Measurements from ENCODE around the gene LGALS3BP. TPM values are rescaled to one million over a fixed set of nuclear protein-coding genes. Genes with fewer than 3 reads are reported as not detected.

LGALS3BP gene
- total and polyA plus RNA-seq, 4 donors, result 70.7 to 174 (median 133) TPM

DNA sequence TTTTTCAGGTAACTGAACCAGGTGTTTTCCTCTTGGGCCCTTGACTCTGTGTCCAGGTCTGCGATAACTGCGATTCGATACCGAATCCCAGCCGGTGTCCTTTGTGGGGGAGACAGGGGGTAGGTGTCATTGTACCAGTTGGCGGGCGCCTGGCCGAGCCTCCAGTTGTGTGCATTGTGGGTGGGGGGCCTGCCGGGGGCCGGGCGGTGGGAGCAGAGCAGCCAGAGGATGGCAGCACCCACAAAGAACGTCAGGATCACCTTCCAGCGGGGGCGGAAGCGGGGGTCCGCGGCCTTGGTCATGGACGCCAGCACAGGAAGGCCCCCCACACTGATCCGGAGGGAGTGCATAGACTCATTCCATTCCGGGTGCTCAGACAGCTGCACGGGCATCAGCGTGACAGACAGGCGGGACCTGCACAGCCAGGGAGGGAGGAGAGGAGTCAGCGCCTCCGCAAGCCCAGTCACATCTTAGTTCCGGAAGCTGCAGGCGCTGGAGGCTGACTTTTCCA is 17.6 kb upstream of the LGALS3BP start:
- no peaks in the 10 kb centered on the region for H3K9me3 ChIP-seq (ENCODE audit: control insufficient read depth, low read length)
- peaks cover 0 to 3% of the 10 kb centered on the region in 2 donors for H3K4me1 ChIP-seq (ENCODE audit: control insufficient read depth in 1 of 2, insufficient read depth in 2 of 2, low read length in 2 of 2)
- H3K36me3 ChIP-seq (ENCODE audit: control insufficient read depth in 1 of 2, insufficient read depth in 2 of 2, low read length in 1 of 2), result peaks cover 0 to 2% of the 10 kb centered on the region in 2 donors
- H3K4me3 ChIP-seq (ENCODE audit: low read length in 2 of 2), result no peak overlapping the region
- intact Hi-C loops (cut with DNase I), result no loop called here
- no peaks in the 10 kb centered on the region for H3K27me3 ChIP-seq (ENCODE audit: control insufficient read depth in 1 of 2, insufficient read depth in 2 of 2, low read length in 1 of 2)
- DNase-seq (peak; percentile 44 to 76), ATAC-seq (ENCODE audit: low FRiP score) (no peak)
- WGBS, 2 donors, result 95 to 96% methylated on average over 26 to 27 of the region's 27 CpGs
- H3K27ac ChIP-seq (ENCODE audit: low read depth in 1 of 2, low read length in 2 of 2), result no peak overlapping the region

DNA sequence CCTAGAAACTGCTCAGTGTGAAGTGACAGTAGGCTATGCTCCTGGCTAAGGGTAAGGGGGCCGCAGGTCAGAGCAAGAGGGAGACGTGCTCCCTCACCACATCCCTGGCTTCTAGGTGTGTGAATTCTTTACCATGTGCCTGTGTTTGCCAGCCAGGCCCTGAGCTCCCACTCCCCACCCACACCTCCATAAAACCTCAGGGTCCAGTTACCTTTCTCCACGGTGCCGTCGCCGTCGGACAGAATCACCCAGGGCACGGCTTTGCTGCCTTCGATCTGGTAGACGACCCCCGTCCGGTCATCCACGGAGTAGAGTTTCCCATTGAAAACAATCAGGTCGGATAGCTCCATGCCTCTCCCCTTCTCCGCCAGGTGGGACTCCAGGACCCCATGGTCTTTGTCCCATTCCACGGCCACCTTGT is 17.1 kb upstream of the LGALS3BP start:
- H3K27me3 ChIP-seq (ENCODE audit: control insufficient read depth in 1 of 2, insufficient read depth in 2 of 2, low read length in 1 of 2), result no peaks in the 10 kb centered on the region
- peaks cover 0 to 3% of the 10 kb centered on the region in 2 donors for H3K4me1 ChIP-seq (ENCODE audit: control insufficient read depth in 1 of 2, insufficient read depth in 2 of 2, low read length in 2 of 2)
- peak in 1 of 2 donors; percentile 76 for DNase-seq
- H3K36me3 ChIP-seq (ENCODE audit: control insufficient read depth in 1 of 2, insufficient read depth in 2 of 2, low read length in 1 of 2), result peaks cover 0 to 2% of the 10 kb centered on the region in 2 donors
- no peak overlapping the region for H3K27ac ChIP-seq (ENCODE audit: low read depth in 1 of 2, low read length in 2 of 2)
- H3K9me3 ChIP-seq (ENCODE audit: control insufficient read depth, low read length), result no peaks in the 10 kb centered on the region
- 91 to 92% methylated on average over 16 of the region's 16 CpGs for WGBS, 2 donors
- no peak for ATAC-seq (ENCODE audit: low FRiP score)
- H3K4me3 ChIP-seq (ENCODE audit: low read length in 2 of 2), result no peak overlapping the region
- intact Hi-C loops (cut with DNase I), result no loop called here

DNA sequence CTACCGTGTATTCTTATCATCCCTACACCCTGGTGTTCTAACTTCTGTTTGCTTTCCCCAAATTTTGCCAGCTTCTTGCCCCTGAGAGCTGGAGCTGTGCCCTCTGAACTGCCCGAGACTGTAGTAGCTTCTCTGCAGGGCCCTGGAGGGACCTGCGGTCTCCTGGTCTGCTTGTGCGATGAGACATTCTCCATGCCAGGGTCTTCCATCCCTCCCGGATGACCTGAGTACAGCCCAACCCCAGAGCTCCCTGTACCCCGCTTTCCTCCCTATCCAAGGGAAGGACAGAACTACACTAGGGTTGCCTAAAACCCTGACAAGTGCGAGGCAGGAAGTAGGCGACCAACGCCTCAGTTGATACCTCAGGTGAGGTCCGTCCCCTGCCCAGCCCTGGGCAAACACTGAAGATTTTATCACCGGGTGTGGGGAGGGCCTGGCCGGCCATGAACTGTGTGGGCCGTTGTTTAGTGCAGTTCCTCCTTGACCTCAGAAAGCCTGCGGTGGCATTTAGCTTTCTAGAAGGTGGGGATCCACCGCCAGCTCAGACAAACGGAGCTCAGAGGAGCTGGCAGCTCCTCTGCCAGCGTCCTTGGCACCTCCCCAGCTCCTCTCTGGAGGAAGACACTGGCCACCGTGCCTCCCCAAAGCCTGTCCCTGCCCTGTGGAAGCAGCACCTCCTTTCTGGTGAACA is 16.2 kb upstream of the LGALS3BP start:
- peaks cover 0 to 2% of the 10 kb centered on the region in 2 donors for H3K36me3 ChIP-seq (ENCODE audit: control insufficient read depth in 1 of 2, insufficient read depth in 2 of 2, low read length in 1 of 2)
- H3K9me3 ChIP-seq (ENCODE audit: control insufficient read depth, low read length), result no peaks in the 10 kb centered on the region
- no peaks in the 10 kb centered on the region for H3K27me3 ChIP-seq (ENCODE audit: control insufficient read depth in 1 of 2, insufficient read depth in 2 of 2, low read length in 1 of 2)
- peak; percentile 40 to 69 for DNase-seq
- 60 to 62% methylated on average over 18 of the region's 18 CpGs for WGBS, 2 donors
- ATAC-seq (ENCODE audit: low FRiP score), result no peak
- intact Hi-C loops (cut with DNase I), result no loop called here
- no peak overlapping the region for H3K4me3 ChIP-seq (ENCODE audit: low read length in 2 of 2)
- no peak overlapping the region for H3K27ac ChIP-seq (ENCODE audit: low read depth in 1 of 2, low read length in 2 of 2)
- peaks cover 0 to 3% of the 10 kb centered on the region in 2 donors for H3K4me1 ChIP-seq (ENCODE audit: control insufficient read depth in 1 of 2, insufficient read depth in 2 of 2, low read length in 2 of 2)

DNA sequence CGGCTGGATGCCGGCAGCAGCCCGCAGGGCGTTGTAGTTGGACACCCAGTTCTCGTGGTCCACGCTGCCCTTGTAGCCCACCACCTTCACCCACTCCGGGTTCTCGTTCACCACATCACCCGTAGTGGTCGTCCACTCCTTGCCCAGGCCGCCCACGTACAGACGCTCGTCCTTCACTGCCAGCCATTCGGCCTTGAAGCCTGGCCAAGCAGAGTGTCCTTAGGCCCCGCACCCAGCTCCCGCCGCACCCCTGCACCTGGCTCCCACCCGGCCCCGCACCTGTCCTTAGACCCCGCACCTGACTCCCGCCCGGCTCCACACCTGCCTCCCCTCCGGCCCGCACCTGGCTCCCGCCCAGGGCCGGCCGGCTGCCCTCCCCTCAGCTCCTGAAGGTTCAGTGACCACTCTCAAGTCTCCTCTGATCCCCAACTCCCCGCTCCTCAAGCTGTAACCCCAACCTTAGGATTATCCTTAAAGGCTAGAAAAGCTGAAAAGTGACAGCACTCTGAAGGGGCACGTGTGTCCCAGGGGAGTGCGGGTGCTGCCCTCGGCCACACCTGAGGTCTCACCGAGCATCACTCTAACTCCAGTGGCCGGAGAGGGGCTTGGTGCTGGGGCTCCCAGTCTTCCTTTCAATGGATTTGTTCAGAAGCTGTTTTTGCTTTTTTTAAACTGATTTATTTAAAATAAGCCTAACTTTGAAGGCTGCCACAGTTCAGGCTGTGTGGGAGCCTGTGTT is 15.5 kb upstream of the LGALS3BP start:
- Histone ChIP-seq H3K9me3 (ENCODE audit: control insufficient read depth, low read length) (no peaks in the 10 kb centered on the region), H3K4me3 (ENCODE audit: low read length in 2 of 2) (no peak overlapping the region), H3K27ac (ENCODE audit: low read depth in 1 of 2, low read length in 2 of 2) (no peak overlapping the region), H3K4me1 (ENCODE audit: control insufficient read depth in 1 of 2, insufficient read depth in 2 of 2, low read length in 2 of 2) (peaks cover 0 to 3% of the 10 kb centered on the region in 2 donors), H3K27me3 (ENCODE audit: control insufficient read depth in 1 of 2, insufficient read depth in 2 of 2, low read length in 1 of 2) (no peaks in the 10 kb centered on the region), H3K36me3 (ENCODE audit: control insufficient read depth in 1 of 2, insufficient read depth in 2 of 2, low read length in 1 of 2) (peaks cover 0 to 2% of the 10 kb centered on the region in 2 donors)
- DNase-seq, result peak; percentile 43 to 75
- WGBS, 2 donors, result 93 to 96% methylated on average over 34 of the region's 34 CpGs
- ATAC-seq (ENCODE audit: low FRiP score), result no peak
- intact Hi-C loops (cut with DNase I), result no loop called here

DNA sequence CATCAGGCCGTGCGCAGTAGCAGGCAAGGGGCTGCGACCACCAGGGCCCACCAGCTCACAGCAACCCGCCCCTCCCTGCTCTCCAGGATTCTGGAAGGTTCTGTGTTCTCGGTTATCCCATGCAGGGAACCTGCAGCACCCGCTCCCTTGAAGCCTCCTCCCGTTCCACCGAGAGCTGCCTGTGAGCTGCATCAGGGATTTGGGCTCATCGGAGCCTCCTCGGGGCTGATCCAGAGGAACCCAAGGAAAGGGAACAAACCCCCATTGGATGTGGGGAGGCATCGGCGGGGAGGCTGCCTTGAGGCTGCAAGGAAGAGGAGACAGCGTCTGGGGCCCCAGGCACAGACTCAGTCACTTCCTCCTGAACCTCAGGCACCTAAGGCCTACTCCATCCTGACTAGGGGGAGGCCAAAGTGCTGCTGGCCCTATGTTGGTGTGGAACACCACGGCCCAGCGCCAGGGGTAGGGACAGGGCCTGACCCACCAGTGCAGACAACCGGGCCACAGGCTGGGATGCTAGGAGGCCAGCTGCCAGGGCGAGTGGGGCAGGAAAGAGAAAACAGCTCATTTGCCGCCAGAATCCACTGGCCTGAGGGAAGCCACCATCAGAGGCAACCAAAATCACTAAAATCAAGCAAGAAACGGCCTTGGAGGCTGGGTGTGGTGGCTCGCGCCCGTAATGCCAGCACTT is 14.4 kb upstream of the LGALS3BP start:
- H3K27me3 ChIP-seq (ENCODE audit: control insufficient read depth in 1 of 2, insufficient read depth in 2 of 2, low read length in 1 of 2), result no peaks in the 10 kb centered on the region
- H3K4me3 ChIP-seq (ENCODE audit: low read length in 2 of 2), result no peak overlapping the region
- peaks cover 0 to 2% of the 10 kb centered on the region in 2 donors for H3K36me3 ChIP-seq (ENCODE audit: control insufficient read depth in 1 of 2, insufficient read depth in 2 of 2, low read length in 1 of 2)
- H3K4me1 ChIP-seq (ENCODE audit: control insufficient read depth in 1 of 2, insufficient read depth in 2 of 2, low read length in 2 of 2), result peaks cover 0 to 3% of the 10 kb centered on the region in 2 donors
- 96 to 97% methylated on average over 22 of the region's 22 CpGs for WGBS, 2 donors
- ATAC-seq (ENCODE audit: low FRiP score), result no peak
- H3K27ac ChIP-seq (ENCODE audit: low read depth in 1 of 2, low read length in 2 of 2), result no peak overlapping the region
- no peaks in the 10 kb centered on the region for H3K9me3 ChIP-seq (ENCODE audit: control insufficient read depth, low read length)
- DNase-seq, result peak; percentile 41 to 72
- intact Hi-C loops (cut with DNase I), result no loop called here

DNA sequence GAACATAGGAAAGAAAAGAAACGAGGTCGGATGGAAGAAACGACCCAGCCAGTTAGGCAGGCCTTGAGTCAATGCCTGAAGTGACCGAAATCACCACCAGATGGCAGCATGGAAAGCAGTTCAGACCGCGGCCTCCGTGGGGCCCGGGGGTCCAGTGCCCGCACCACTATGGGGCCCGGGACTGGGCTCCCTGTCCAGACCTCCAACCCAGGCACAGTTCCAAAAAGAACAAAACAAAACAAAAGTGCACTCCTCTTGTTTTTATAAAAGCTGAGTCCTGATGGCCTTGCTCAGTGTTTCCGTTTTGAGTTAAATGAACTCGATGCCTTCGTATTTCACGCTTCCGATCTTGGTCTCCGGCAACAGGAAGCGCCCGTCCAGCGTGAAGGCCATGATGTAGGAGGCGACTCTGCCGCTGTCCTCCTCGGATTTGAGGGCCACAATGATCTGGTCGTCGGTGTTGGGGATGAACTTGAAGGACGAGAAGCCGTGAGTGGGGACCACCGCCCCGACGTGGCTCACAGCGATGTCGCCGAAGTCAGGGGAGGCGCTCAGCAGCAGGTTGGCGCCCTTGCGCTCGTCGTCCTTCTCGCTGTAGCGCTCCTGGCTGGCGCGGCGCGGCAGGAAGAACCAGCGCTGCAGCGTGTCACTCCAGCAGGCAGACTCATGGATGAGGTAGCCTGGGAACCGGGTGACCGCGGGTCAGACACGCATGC is 13.7 kb upstream of the LGALS3BP start:
- Histone ChIP-seq H3K4me3 (ENCODE audit: low read length in 2 of 2) (no peak overlapping the region), H3K36me3 (ENCODE audit: control insufficient read depth in 1 of 2, insufficient read depth in 2 of 2, low read length in 1 of 2) (peaks cover 0 to 2% of the 10 kb centered on the region in 2 donors), H3K9me3 (ENCODE audit: control insufficient read depth, low read length) (no peaks in the 10 kb centered on the region), H3K4me1 (ENCODE audit: control insufficient read depth in 1 of 2, insufficient read depth in 2 of 2, low read length in 2 of 2) (no peaks in the 10 kb centered on the region), H3K27ac (ENCODE audit: low read depth in 1 of 2, low read length in 2 of 2) (no peak overlapping the region), H3K27me3 (ENCODE audit: control insufficient read depth in 1 of 2, insufficient read depth in 2 of 2, low read length in 1 of 2) (no peaks in the 10 kb centered on the region)
- 74 to 76% methylated on average over 49 of the region's 49 CpGs for WGBS, 2 donors
- ATAC-seq (ENCODE audit: low FRiP score) (no peak), DNase-seq (peak; percentile 67 to 85)
- intact Hi-C loops (cut with DNase I), result no loop called here

DNA sequence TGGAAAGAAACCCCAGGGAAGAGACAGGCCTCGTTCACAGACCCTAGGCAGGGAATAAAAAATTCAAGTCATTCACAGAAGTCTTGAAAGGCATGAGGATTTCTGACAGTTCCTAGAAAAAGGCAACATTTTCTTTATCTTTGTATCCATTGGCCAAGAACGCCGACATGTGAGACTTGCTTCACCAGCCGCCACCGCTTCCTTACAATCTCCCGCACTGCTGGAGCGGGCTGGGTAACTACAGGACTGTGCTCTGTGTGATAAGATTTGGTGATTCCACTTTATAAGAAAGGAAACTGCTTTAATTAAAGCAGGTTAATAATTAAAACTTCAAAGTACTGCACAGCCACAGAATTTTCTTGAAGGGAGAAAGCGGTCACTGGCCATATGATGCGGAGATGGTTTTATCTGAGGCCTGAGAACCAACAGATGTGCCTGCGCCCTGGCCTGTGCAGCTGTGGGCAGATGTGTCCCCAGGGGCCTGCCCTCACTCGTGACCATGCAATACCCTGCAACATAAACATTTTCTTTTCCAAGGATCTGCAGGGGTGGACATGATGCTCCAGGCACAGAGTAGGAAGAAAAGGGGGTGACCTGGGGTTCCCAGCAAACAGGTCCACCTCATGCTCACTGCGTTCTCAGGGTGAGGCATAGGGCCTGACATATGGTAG is 13.0 kb upstream of the LGALS3BP start:
- no peak for DNase-seq
- H3K27ac ChIP-seq (ENCODE audit: low read depth in 1 of 2, low read length in 2 of 2), result no peak overlapping the region
- ATAC-seq (ENCODE audit: low FRiP score), result no peak
- peaks cover 0 to 2% of the 10 kb centered on the region in 2 donors for H3K36me3 ChIP-seq (ENCODE audit: control insufficient read depth in 1 of 2, insufficient read depth in 2 of 2, low read length in 1 of 2)
- H3K4me1 ChIP-seq (ENCODE audit: control insufficient read depth in 1 of 2, insufficient read depth in 2 of 2, low read length in 2 of 2), result no peaks in the 10 kb centered on the region
- H3K4me3 ChIP-seq (ENCODE audit: low read length in 2 of 2), result no peak overlapping the region
- intact Hi-C loops (cut with DNase I), result no loop called here
- no peaks in the 10 kb centered on the region for H3K27me3 ChIP-seq (ENCODE audit: control insufficient read depth in 1 of 2, insufficient read depth in 2 of 2, low read length in 1 of 2)
- H3K9me3 ChIP-seq (ENCODE audit: control insufficient read depth, low read length), result no peaks in the 10 kb centered on the region
- WGBS, 2 donors, result 83 to 87% methylated on average over 12 of the region's 12 CpGs

All from aorta (tissue), 5 donors.